OCI-LY3 (cell line): ENCODE measurements around the gene C12orf54.
"Not testable (repeated sequence)": the region's sequence is repeated elsewhere in the genome, so short reads cannot be mapped to it uniquely, and the experiment has no call there.

Experiments
- H2AFZ ChIP-seq: fragments of 200-600, 300-600 bp; shearing (Covaris generic); 2 replicates; pipeline ENCODE4 v1.6.0; 2014; ENCODE audit warnings: antibody characterized with exemption, low read depth, low read length
- H3K27ac ChIP-seq: fragments of 200-600, 300-600 bp; sonication (generic); 2 replicates; pipeline ENCODE4 v1.5.1; 2014; ENCODE audit warnings: mild to moderate bottlenecking, low read length, moderate library complexity, mixed read lengths
- H3K27me3 ChIP-seq: fragments of 200-600, 300-600 bp; sonication (generic); 2 replicates; pipeline ENCODE4 v1.6.1; 2014; ENCODE audit warnings: low read depth, low read length, mixed read lengths
- H3K36me3 ChIP-seq: fragments of 200-600, 300-600 bp; sonication (generic); replicated peaks from 2 replicates; pipeline ENCODE3; 2014; ENCODE audit warnings: low read depth, low read length, mixed read lengths
- H3K4me1 ChIP-seq: fragments of 300-600, 200-600 bp; sonication (generic); 2 replicates; pipeline ENCODE4 v1.6.1; 2014; ENCODE audit warnings: low read length, mixed read lengths
- H3K4me2 ChIP-seq: fragments of 200-600, 300-600 bp; sonication (generic); 2 replicates; pipeline ENCODE4 v1.6.1; 2014; ENCODE audit warnings: low read length, mixed read lengths
- H3K4me3 ChIP-seq: fragments of 300-600, 200-600 bp; sonication (generic); 2 replicates; pipeline ENCODE4 v1.5.1; 2014; ENCODE audit warnings: antibody characterized with exemption, mild to moderate bottlenecking, low read length, moderate library complexity
- H3K79me2 ChIP-seq: fragments of 300-600, 200-600 bp; shearing (Covaris generic); 2 replicates; pipeline ENCODE4 v1.6.1; 2014; ENCODE audit warnings: mild to moderate bottlenecking, low read length, mixed read lengths
- H3K9ac ChIP-seq: fragments of 300-600, 200-600 bp; shearing (Covaris generic); 2 replicates; pipeline ENCODE4 v1.6.0; 2014; ENCODE audit warnings: mild to moderate bottlenecking, low read length, moderate library complexity
- H3K9me3 ChIP-seq: fragments of 200-600, 300-600 bp; shearing (Covaris generic); 2 replicates; pipeline ENCODE4 v1.6.1; 2014; ENCODE audit warnings: low read length, mixed read lengths; ENCODE audit not compliant: insufficient read depth
- H4K20me1 ChIP-seq: fragments of 200-600, 300-600 bp; sonication (generic); 2 replicates; pipeline ENCODE4 v1.6.1; 2016; ENCODE audit warnings: low read length, mixed read lengths; ENCODE audit not compliant: insufficient read depth
- EZH2phosphoT487 ChIP-seq: fragments of 200-600 bp; shearing (Covaris generic); IDR thresholded peaks from 2 replicates; pipeline ENCODE4 v1.6.1; 2018; ENCODE audit warnings: antibody characterized with exemption, mixed run types, low read depth
- TF ChIP-seq, protein P1 (sequence below): fragments of 200-600, 300-600 bp; sonication (generic); IDR thresholded peaks from 2 replicates; pipeline ENCODE4 v1.5.1; 2014; ENCODE audit warnings: antibody characterized with exemption, low read length, low read depth

Gene C12orf54

DNA sequence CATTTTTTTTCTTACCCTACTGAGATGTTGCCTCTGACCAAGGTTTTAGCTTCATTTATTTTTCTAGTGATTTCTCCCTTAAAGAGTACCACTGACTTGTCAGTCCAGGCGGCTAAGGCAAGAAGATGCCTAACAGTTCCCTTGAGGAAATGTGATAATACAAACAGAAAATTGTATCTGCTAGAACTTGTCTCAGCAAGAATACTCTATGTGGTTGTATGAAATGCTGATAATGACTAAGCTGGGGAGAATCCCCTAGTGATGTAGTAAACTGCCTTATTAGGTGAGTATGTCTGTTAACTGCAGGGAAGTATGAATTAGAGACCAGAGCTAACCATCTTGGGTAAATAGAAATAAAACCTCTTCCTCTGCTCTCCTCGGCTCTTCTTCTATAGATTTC is 6.7 kb downstream of the C12orf54 start:
- Histone ChIP-seq H3K9me3 (no peaks in the 10 kb centered on the region), H3K79me2 (no peaks in the 10 kb centered on the region), H3K4me3 (peak overlapping the region; percentile 28; the same call in 1 of the 2 replicates), H3K4me2 (peak overlapping the region; percentile 50), H3K4me1 (peaks cover 20% of the 10 kb centered on the region), H3K36me3 (no peaks in the 10 kb centered on the region), H3K27me3 (no peaks in the 10 kb centered on the region), H2AFZ (0 out of 2 replicates have a peak overlapping the region, but pooled peaks have one; percentile 66), H3K9ac (peak overlapping the region; percentile 25; the same call in 1 of the 2 replicates), H4K20me1 (no peaks in the 10 kb centered on the region), H3K27ac (peak overlapping the region; percentile 51)
- TF ChIP-seq EZH2phosphoT487 = no peak
- TF ChIP-seq, protein P1, sequence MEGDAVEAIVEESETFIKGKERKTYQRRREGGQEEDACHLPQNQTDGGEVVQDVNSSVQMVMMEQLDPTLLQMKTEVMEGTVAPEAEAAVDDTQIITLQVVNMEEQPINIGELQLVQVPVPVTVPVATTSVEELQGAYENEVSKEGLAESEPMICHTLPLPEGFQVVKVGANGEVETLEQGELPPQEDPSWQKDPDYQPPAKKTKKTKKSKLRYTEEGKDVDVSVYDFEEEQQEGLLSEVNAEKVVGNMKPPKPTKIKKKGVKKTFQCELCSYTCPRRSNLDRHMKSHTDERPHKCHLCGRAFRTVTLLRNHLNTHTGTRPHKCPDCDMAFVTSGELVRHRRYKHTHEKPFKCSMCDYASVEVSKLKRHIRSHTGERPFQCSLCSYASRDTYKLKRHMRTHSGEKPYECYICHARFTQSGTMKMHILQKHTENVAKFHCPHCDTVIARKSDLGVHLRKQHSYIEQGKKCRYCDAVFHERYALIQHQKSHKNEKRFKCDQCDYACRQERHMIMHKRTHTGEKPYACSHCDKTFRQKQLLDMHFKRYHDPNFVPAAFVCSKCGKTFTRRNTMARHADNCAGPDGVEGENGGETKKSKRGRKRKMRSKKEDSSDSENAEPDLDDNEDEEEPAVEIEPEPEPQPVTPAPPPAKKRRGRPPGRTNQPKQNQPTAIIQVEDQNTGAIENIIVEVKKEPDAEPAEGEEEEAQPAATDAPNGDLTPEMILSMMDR = no peak

DNA sequence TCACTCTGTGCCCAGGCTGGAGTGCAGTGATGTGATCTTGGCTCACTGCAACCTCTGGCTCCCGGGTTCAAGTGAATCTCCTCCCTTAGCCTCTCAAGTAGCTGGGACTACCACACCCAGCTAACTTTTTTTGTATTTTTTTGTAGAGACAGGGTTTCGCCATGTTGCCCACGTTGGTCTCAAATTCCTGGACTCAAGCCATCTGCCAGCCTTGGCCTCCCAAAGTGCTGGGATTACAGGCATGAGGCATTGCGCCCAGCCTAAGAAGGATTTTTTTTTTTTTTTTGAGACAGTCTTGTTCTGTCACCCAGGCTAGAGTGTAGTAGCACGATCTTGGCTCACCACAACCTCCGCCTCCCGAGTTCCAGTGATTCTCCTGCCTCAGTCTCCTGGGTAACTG is 7.2 kb downstream of the C12orf54 start:
- Histone ChIP-seq H3K4me2 (peak overlapping the region; percentile 50), H2AFZ (0 out of 2 replicates have a peak overlapping the region, but pooled peaks have one; percentile 66), H3K27ac (peak overlapping the region; percentile 51), H3K9ac (peak overlapping the region; percentile 25; the same call in 1 of the 2 replicates), H3K4me3 (0 out of 2 replicates have a peak overlapping the region, but pooled peaks have one; percentile 17), H3K4me1 (peaks cover 20% of the 10 kb centered on the region)
- not testable (repeated sequence) for H3K27me3 ChIP-seq, H3K36me3 ChIP-seq, H3K79me2 ChIP-seq, H4K20me1 ChIP-seq, H3K9me3 ChIP-seq

DNA sequence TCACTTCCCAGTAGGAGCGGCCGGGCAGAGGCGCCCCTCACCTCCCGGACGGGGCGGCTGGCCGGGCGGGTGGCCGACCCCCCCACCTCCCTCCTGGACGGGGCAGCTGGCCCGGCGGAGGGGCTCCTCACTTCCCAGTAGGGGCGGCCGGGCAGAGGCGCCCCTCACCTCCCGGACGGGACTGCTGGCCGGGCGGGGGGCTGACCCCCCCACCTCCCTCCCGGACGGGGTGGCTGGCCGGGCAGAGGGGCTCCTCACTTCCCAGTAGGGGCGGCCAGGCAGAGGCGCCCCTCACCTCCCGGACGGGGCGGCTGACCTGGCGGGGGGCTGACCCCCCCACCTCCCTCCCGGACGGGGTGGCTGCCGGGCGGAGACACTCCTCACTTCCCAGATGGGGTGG is 18.0 kb downstream of the C12orf54 start:
- not testable (repeated sequence) for H3K9ac ChIP-seq, H3K9me3 ChIP-seq, H4K20me1 ChIP-seq, H3K27ac ChIP-seq, H3K4me2 ChIP-seq, H3K4me1 ChIP-seq, H2AFZ ChIP-seq, H3K27me3 ChIP-seq, H3K36me3 ChIP-seq, H3K79me2 ChIP-seq, H3K4me3 ChIP-seq

DNA sequence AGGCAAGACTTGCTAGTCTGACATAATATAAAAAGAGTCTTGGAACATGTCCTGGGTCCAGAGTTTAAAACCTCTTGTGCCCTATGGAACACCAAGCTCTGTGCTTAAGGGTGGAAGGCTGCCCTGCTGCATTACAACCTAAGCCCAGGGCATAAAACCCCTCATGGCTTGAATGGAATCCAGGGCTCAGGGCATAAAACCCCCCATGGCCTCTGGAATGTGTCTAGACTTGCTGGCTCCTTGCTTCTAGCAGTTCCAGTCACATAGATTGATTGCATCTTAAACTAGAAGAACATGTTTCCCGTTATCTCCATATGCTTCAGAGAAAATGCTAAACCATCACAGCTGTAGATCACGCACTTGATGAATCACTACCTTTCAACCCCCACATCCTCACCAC is 24.5 kb downstream of the C12orf54 start:
- H3K36me3 ChIP-seq = peaks cover 12% of the 10 kb centered on the region
- not testable (repeated sequence) for H3K27me3 ChIP-seq, H3K4me2 ChIP-seq, H3K4me3 ChIP-seq, H3K27ac ChIP-seq, H2AFZ ChIP-seq, H4K20me1 ChIP-seq, H3K79me2 ChIP-seq, H3K9ac ChIP-seq, H3K4me1 ChIP-seq
- peaks cover 24% of the 10 kb centered on the region for H3K9me3 ChIP-seq

DNA sequence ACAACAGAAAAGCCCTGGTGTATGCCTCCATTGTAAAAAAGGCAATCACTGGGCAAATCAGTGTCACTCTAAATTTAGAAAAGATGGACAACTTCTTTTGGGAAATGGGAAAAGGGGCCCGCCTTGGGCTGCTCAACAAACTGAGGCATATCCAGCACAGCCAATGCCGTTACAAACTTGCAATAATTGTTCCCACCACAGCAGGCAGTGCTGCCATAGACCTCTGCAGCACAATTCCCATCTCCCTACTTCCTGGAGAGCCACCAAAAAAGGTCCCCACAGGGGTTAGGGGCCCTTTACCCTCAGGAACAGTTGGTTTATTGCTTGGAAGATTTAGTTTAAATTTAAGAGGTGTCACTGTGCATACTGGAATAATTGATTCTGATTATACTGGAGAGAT is 26.7 kb downstream of the C12orf54 start:
- Histone ChIP-seq H4K20me1 (no peaks in the 10 kb centered on the region), H2AFZ (no peak overlapping the region), H3K36me3 (peaks cover 20% of the 10 kb centered on the region), H3K9ac (no peak overlapping the region), H3K4me3 (no peak overlapping the region), H3K79me2 (no peaks in the 10 kb centered on the region), H3K27ac (no peak overlapping the region), H3K9me3 (peaks cover 30% of the 10 kb centered on the region), H3K4me1 (peaks cover 17% of the 10 kb centered on the region), H3K4me2 (no peak overlapping the region), H3K27me3 (no peaks in the 10 kb centered on the region)
- TF ChIP-seq, protein P1 = no peak
- no peak for TF ChIP-seq EZH2phosphoT487
